NCI-H1417 treated with DMSO at 0.1 percent for 48 hours (cell line): ENCODE results near the gene EIF3I.
"Not testable (repeated sequence)": the region's sequence is repeated elsewhere in the genome, so short reads cannot be mapped to it uniquely, and the experiment has no call there.

Experiments
- DNase-seq: peaks from one replicate; lab custom pipeline; 2025; lab: John Stamatoyannopoulos, UW

Gene EIF3I

GRCh38 chr1:32232558-32233304, 10.5 kb downstream of the EIF3I start:
- DNase-seq, result no peak

DNA sequence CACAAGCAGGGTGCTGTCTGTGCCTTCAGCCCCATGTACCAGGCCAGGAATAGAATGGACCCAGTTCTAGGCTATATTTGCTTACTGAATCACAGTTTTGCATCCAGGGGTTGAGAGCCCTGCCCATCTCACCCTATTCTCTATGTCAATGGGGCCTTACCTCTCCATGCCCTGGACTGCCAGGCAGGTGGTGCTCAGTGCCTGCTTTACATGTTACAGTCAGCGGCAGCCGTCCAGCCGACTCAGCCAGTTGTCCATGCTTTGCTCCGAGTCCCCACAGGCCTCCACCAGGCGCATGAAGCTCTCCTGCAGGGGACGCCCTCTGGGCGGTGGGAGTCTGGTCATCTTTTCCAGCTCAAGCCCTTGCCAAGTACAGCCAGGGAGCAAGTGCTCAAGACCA, 12.6 kb downstream of the EIF3I start:
- DNase-seq, result no peak

GRCh38 chr1:32239337-32239736, 17.1 kb downstream of the EIF3I start:
- DNase-seq, result no peak

GRCh38 chr1:32239790-32240139, 17.6 kb downstream of the EIF3I start:
- DNase-seq, result no peak

DNA sequence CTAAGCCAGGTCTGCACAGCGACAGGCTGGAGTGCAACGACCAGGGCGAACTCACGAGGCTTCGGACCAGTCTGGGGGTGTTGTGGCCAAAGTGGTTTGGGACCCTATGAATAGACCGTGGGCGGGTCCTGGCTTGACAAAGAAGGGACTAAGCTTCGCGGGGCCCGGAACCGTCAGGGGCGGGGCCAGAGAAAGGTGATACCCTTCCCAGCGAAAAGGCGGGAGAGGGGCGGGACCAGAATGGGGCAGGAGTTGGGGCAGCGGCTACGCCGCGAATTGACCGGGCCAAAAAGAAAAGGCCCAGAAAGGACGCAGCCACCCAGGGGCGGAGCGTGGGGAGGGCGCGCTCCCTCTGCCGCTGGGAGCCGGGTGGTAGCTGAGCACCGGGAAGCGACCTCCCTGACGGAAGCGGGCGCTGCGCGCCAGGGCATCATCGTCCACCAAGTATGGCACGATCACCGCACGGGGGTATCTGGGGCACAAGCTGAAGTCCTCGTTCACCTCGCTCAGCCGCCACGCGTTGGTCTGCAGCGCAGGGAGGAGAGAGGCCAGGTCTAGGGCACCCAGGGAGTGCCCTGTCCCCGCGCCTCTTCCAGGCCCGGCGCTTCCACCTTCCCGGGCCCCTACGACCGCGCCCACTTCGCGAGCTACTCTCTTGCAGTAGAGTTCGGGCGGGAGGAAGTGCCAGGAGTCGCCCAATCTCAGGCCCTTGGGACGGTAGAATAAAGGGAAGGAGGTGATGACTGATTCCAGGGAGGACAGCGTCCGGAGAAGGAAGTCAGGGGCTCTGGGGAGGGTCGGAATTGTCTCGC, 18.1 kb downstream of the EIF3I start:
- peak; percentile 42 for DNase-seq

- DNase-seq, result no peak
Measured at GRCh38 chr1:32241001-32241763, 19.0 kb downstream of the EIF3I start.

- no peak for DNase-seq
Measured at GRCh38 chr1:32242341-32242851, 20.2 kb downstream of the EIF3I start.

DNA sequence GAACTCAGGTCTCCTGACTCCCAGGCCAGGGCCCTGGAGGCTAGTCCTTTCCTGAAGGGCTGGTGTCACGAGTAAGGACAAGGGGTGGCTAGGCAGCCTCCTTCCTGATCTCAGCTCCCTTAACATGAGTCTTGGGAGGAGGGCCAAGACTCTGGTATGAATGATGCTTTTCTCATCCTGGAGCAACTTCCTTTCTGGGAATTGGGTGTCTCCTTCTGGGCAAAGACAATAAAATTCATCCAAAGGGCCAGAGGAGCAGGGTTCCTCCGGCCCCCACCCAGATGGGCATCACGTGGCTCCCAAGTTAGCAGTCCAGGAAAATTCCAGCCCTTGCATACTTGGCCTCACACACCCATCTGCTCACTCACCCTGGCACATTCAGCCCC, 24.7 kb downstream of the EIF3I start, which contains the start of gene FAM167B:
FAM167B (plus strand) TSS at position 335 of the 386 bp plus-strand sequence. CDS start 200 bp downstream, outside the sequence.
- DNase-seq, result no peak

- DNase-seq, result no peak
Measured at GRCh38 chr1:32247452-32247851, 25.2 kb downstream of the EIF3I start.

DNA sequence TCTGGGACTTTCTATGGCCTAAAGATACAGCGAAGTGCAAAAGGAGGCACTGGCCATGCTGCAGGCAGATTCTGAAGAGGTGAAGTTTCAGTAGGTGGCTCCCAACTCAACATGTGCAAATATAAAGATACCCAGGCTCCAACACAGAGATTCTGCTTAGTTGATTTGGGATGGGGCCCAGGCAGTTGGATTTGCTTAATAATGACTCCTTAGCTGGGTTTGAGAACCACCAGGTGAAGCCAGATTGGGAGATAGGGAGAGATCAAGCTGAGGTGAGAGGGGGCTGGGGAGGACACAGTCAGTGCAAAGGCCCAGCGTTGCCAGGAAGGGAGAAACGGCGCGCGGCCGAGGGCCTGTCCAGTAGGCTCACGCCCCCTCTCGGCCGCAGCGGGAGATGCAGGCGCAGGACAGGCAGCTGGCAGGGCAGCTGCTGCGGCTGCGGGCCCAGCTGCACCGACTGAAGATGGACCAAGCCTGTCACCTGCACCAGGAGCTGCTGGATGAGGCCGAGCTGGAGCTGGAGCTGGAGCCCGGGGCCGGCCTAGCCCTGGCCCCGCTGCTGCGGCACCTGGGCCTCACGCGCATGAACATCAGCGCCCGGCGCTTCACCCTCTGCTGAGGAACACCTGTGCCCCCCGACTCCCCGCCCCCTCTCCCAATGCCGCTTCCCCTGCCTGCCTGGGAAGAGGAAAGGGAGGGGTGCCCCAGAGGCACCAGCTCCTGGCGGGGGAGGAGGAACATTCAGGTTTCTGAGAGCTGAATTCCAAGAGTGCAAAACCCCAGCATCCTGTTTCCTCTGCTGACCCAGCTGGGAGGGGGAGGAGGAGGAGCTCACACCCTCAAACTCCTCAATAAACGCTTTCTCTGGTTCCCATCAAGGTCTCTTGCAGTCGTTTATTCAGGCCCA, 26.0 kb downstream of the EIF3I start:
- DNase-seq, result no peak

DNA sequence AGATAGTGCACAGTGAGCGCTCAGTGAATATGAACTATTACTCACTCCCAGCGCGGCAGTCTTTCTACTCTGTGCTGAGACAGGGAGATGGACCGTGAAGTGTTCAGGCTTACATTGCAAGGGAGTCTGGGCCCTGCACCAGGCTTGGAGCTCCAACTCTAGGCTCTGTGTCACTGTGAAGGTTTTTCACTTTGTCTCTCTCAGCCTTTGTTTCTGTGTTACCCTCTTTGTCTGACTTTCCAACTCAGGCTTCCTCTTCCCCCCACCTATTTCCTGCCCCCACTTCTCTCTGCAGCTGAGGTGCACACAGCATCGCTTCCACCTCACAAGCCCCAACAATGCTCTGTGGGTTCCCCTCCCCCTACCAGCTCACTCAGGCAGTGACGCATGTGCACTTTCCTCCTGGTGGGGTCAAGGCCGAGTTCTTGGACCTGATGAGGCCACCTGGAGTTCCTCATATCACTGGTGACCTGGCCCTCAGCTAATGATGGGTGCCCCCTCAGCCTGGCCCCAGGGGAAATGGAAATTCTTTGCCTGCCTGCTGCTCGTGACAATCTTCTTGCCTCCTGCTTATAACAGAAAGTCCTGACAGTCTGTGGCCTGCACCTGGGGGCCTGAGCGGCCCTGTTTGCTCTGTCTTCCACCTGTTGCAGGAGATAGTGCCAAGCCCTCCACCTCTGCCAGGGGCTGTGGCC, 27.8 kb downstream of the EIF3I start:
- no peak for DNase-seq

DNA sequence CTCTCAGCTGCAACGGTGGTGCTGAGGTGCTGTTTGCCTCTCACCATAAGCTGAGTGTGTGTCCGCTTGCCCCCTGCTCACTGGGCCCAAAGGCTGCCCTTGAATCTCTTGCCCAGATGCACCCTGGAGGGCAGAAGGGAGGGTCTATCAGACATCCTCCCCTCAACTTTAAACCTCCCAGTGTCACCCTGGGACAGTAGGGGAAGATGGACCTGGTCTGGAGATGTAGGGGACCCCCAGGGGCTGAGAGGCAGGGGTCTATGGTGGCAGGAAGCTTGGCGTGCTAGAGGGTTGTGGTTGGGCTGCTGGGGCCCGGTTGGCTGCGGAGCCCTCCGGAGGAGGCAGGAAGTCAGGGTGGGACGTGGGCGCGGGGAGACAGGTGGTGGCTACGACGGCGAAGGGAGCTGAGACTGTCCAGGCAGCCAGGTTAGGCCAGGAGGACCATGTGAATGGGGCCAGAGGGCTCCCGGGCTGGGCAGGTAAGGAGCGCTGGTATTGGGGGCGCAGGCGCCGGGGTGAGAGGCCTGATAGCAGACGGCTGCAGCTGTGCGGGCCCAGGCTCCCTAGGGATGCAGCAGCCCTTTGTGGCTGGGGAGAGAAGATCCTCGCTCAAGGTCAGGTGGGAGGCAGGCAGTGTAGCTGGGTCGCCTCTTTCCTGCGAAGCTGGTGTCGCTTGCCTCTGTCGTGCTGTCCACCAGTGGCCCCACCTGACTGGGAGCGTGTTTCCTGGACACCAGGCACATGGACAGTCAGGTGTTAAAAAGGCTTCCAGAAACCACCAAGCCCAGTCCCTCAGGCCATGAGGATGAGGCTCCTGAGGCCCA, 28.9 kb downstream of the EIF3I start, which contains the start of gene LCK:
LCK (plus strand) TSS at position 373 of the 824 bp plus-strand sequence. CDS start 23,065 bp downstream, outside the sequence.
- no peak for DNase-seq

DNA sequence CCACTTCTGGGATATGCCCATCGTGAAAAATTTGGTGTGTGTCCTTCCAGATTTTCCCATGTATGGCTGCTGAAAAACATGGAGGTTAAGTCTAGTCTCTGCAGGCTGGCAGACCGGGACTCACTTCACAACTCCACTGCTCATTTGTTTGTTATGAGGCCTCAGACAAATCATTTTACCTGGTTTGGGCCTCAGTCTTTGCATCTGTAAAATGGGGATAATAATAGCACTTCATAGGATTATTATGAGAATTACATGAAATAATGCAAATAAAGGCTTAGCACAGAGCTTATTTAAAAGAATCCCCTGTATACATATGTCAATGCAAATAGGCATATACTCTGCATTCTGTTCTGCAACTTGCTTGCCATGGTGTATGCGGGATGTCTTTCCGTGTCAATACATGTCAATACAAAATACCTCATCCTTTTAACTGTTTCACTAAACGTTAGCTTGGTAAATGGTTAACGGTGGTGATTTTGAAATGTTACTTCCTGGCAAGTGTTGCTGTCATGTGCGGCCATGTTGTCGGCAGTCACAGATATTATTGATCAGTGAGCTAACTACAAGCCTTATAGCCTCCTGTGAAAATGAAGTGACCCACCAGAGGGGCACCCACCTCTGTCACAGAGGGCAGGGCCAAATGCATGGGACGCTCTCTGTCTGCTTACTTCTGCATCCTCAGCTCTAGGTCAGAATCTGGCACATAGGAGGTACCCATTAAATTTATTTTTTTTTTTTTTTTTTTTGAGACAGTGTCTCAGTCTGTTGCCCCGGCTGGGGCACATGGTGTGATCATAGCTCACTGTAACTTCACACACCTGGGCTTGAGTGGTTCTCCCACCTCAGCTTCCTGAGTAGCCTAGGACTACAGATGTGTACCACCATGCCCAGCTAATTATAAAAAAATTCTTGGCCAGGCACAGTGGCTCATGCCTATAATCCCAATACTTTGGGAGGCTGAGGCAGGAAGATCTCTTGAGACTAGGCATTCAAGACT, 33.2 kb downstream of the EIF3I start:
- no peak for DNase-seq

DNA sequence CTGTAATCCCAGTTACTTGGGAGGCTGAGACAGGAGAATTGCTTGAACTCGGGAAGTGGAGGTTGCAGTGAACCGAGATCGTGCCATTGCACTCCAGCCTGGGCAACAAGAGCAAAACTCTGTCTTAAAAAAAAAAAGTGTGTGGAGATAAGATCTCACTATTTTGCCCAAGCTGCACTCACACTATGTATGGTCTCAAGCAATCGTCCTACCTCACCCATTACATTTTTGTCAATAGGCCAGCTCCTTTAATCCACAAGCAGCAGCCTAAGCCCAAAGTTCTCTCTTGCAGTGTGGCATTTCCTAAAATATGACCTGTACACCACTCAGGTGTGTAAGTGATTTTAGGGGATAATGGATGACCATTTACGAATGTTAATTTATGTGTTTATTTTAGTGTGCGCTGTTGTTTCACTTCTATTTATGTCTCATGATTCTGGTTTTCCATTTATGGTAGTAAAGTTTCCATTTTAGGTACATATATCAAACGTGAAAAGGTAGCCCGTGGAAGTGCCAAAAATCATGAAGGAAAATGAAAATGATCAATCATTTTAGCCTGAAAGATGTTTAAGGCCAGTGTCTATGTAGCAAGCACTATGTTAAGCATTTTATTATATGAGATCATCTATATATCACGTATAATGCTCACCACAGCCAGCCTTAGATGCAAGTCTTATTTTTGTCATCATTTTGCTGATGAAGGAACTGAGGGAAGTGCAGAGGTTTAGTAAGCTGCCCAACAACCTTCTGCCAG, 34.4 kb downstream of the EIF3I start:
- no peak for DNase-seq

GRCh38 chr1:32257227-32257508, 35.0 kb downstream of the EIF3I start:
- no peak for DNase-seq

DNA sequence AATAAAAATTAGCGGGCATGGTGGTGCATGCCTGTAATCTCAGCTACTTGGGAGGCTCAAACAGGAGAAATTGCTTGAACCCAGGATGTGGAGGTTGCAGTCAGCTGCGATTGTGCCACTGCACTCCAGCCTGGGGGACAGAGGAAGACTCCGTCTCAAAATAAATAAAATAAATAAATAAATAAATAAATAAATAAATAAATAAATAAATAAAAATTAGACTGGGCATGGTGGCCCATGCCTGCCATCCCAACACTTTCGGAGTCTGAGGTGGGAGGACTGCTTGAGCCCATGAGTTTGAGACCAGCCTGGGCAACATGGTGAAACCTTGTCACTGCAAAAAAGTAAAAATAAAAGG, 41.0 kb downstream of the EIF3I start:
- not testable (repeated sequence) for DNase-seq

DNA sequence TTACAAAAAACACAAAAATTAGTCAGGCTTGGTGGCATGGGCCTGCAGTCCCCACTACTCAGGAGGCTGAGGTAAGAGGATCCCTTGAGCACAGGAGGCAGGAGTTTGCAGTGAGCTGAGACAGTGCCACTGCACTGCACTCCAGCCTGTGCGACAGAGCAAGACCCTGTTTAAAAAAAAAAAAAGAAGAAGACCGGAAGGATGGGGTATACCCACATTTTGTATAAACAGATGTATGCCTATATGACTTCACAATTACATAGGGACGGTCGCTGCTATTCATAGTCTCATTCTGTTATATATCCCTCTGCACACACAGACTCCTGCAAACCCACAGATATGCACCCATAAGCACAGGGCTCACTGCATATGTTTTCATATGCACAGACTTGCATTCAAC, 41.5 kb downstream of the EIF3I start:
- DNase-seq, result no peak

DNA sequence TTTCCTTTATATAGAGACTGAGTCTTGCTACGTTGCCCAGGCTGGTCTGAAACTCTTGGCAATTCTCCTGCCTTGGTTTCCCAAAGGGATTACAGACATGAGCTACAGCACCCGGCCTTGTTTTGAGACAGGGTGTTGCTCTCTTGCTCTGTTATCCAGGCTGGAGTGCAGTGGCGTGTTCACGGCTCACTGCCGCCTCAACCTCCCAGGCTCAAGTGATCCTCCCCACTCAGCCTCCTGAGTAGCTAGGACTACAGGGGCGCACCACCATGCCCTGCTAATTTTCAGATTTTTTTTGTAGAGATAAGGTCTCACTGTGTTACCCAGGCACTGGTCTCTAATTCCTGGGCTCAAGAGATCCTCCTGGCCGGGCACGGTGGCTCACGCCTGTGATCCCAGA, 43.6 kb downstream of the EIF3I start:
- no peak for DNase-seq
